DMS53 treated with DMSO at 0.1 percent for 48 hours (cell line): ENCODE measurements around the gene ERICH2.

Source experiments
- DNase-seq: peaks from one replicate; lab custom pipeline; 2025; ENCODE audit not compliant: unreplicated experiment; lab: John Stamatoyannopoulos, UW

ERICH2 gene

GRCh38 chr2:170762760-170763159, 7.4 kb upstream of the ERICH2 start:
- DNase-seq, result no peak

GRCh38 chr2:170763232-170763631, 6.9 kb upstream of the ERICH2 start:
- no peak for DNase-seq

DNA sequence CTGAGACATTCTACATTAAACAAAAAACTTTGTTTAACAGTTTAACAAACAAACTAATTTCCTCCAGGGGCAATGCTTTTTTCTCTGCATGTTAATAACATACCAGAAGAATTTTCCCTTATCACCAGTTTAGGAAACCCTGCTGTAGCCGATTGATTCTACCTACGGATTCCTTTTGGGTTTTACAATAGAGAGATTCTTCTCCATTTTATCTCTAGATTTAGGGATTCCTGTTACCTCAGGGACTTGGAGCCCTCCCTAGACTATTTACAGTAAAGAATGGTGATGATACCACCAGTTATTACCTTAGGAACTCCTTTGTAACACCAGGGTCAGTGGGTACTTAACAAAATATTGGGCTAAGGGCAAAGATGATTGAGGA, 5.3 kb upstream of the ERICH2 start:
- DNase-seq, result no peak

- DNase-seq, result peak; percentile 83
Measured at GRCh38 chr2:170766693-170767092, 3.5 kb upstream of the ERICH2 start.

GRCh38 chr2:170770606-170771420, 635 bp downstream of the ERICH2 start:
- peak; percentile 94 for DNase-seq

DNA sequence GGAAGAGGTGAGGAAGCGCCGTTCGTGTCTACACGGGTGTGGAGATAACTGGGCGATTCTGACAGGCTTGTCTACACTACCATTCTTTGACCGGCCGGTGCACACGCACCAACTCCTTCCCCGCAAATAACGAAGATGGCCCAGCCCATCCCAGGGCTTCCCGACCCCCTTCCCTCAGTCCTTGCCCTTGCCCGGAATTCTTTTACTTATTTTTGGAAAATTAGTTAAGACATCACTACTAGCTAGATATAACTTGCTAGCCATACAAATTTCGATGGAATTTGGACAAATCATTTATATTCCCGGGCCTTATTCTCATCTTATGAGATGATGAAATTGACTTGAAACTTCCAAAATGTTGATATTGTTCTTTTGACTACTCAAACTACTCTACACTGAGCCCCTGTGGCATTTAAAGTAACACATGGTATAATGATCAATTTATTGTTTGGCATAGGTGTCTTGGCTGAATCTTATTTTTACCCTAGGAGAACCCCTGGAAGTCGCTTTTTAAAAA, 1.3 kb downstream of the ERICH2 start:
- no peak for DNase-seq

DNA sequence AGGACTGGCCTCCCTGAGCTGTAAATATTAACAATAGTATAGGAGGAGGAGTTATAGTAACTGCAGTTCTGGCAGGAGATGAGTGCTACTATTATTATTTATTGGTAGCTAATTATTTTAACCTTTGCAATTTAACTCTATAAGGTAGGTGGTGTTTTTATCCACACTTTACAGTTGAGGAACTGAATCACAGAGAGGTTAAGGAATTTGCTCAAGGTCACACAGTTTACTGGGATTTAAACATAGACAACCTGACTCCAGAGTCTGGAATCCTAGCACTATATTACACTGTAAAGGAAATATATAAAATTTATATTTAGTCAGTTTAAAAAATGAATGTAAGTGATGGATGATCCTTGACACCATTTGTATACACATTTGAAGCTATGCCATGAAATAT, 2.1 kb downstream of the ERICH2 start:
- no peak for DNase-seq

DNA sequence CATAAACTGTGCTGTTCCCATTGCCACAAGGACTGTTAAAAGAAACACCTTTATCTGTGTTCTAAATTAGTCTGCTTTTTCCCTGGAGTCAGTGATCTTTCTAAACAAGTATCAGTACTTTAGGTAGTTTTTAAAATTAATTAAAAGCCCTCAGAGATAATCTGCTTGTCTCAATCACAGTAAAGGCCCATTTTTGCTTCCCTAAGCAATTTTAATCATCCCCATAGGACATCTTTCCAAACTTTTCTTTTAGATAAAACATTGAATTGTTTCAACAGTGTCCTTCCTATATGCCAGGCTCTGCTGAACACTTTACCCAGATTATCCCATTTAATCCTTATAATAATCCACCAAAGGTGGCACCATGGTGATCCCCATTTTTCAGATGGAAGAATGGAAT, 3.9 kb downstream of the ERICH2 start:
- no peak for DNase-seq

DNA sequence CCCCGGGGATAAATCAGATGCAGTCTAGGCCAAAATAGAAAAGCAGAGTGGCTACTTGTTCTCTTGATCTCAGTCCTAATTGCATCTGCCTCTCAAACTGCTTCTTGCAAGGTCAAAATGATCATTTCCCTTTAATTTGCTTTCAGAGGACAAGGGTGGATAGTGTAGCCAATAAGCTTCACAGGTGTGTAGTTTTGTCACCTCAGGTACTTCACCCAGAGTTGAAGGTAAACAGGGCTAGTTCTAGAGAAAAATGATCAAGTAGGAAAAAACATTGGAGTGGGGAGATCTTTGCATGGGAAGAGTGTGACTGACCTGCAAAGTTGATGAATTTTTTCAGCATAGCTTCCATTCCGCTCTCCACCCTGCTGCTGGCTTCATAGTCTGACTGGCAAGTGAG, 8.7 kb downstream of the ERICH2 start:
- DNase-seq, result no peak

- no peak for DNase-seq
Measured at GRCh38 chr2:170779304-170779703, 9.1 kb downstream of the ERICH2 start.

DNA sequence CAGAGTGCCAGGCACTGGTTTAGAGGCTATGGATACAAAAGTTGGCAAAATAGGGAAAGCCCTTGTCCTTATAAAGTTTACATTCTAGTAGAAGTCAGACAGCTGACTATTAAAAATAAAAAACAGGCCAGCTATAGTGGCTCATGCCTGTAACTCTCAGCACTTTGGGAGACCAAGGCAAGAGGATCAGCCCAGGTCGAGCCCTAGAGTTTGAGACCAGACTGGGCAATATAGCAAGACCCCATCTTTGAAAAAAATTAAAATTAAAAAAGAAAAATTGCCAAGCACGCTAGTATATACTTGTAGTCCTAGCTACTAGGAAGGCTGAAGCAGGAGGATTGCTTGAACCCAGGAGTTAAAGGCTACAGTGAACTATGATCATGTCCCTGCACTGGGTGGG, 12.5 kb downstream of the ERICH2 start:
- no peak for DNase-seq

DNA sequence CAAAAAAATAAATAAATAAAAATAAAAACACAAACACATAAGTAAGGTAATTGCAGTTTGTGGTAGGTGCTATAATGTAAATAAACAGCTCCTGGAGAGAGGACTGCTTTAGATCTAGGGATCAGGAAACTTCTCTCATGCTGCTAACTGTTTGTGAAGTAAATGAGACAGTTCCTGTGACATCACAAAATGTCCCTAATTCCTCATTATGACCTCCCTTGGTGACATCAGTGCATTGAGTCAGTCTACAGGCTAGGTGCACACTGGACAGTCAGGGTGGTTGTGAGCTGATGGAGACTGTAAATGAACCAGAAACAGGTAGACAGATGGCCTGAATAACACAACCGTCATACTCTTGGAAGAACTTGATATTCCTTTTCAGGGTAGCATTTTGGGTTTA, 13.4 kb downstream of the ERICH2 start:
- DNase-seq, result no peak

DNA sequence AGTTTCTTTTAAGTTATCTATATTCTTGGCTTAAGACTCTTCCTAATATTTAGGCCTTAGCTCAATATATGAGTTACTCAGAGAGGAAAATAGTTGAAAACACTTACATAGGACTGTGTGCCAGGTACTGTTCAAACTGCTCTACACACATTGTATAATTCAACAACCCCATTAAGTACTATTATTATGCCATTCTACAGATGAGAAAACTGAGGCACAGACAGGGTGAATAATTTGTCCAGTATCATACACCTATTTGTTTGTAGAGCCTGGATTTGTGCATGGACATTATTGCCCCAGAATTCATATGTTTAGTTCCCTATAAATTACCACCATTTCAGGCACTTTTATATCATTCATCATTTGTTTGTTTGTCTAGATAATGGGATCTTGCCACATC, 28.8 kb downstream of the ERICH2 start:
- no peak for DNase-seq

GRCh38 chr2:170806548-170806947, 36.4 kb downstream of the ERICH2 start:
- no peak for DNase-seq

- peak; percentile 92 for DNase-seq
Measured at GRCh38 chr2:170812710-170813600, 42.8 kb downstream of the ERICH2 start.

GRCh38 chr2:170813611-170814532, 43.7 kb downstream of the ERICH2 start:
- DNase-seq, result peak; percentile 46

DNA sequence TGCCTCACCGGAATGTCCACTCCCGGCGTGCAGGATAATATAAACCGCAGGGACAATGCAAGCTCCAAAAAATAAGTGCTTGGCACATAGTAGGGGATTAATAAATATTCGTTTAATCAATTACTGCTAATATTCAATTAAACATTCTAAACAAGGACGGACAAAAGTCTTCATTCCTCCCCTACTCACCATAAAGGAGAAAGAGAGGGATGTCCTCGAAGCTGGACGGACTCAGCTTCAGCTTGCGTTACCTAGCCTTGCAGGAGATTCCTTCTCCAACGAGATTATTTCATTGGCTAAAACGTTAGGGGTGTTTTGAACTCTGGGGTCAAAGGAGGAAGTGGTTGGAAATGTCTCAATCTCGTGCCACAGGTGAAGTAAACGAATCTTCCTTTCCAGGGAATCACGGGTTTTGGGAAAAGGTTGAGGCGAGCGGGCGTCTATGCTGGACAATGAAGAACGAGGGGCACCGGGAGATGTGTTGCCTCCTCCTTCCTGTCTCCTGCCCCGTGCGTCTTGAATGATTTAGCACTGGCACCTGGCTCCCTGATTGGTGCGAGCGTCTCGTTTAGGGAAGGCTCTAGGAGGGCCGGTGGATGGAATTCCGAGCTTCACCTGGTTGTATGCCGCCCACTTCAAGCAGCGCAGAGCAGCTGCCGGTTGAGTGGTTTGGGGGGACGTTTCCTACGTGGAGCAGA, 44.5 kb downstream of the ERICH2 start:
- peak; percentile 64 for DNase-seq

DNA sequence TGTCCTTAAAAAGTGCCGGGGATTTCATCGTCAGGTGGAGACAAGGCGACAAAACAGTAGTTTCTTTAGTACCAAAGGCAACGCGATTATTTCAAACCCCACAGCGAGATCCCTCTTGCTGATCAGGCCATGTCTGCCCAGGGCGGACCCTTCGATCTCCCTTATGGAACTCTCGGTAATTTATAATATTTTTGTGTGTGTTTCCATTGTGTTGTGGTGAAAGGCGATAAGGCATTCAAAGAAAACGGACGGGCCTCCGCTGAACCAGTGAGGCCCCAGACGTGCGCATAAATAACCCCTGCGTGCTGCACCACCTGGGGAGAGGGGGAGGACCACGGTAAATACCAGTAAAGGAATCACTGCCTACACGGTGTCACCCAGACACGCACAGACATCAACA, 45.1 kb downstream of the ERICH2 start:
- no peak for DNase-seq

- peak; percentile 92 for DNase-seq
Measured at GRCh38 chr2:170815746-170816503, 45.7 kb downstream of the ERICH2 start.
